DOHH2 (cell line): ENCODE data around the gene TACR1.
"Not testable (repeated sequence)": the region's sequence is repeated elsewhere in the genome, so short reads cannot be mapped to it uniquely, and the experiment has no call there.

Experiments used
- H3F3A ChIP-seq: fragments of 200-600 bp; sonication (generic), shearing (Covaris generic); 2 replicates; pipeline ENCODE4 v1.6.0; 2016; ENCODE audit warnings: antibody characterized with exemption, mild to moderate bottlenecking; ENCODE audit not compliant: control insufficient read depth, insufficient read depth
- H3K27ac ChIP-seq: fragments of 200-600 bp; sonication (generic); 2 replicates; pipeline ENCODE4 v1.5.1; 2014; ENCODE audit warnings: low read depth, mild to moderate bottlenecking, low read length, moderate library complexity
- H3K27me3 ChIP-seq: fragments of 200-600 bp; sonication (generic); 2 replicates; pipeline ENCODE4 v1.6.1; 2014; ENCODE audit warnings: mild to moderate bottlenecking, low read length, mixed read lengths; ENCODE audit not compliant: control insufficient read depth
- H3K36me3 ChIP-seq: fragments of 200-600 bp; sonication (generic); 2 replicates; pipeline ENCODE4 v1.6.1; 2014; ENCODE audit warnings: mild to moderate bottlenecking, low read length, moderate library complexity, mixed read lengths; ENCODE audit not compliant: control insufficient read depth
- H3K4me1 ChIP-seq: fragments of 200-600 bp; sonication (generic); 2 replicates; pipeline ENCODE4 v1.6.1; 2014; ENCODE audit warnings: mild to moderate bottlenecking, low read length, mixed read lengths; ENCODE audit not compliant: control insufficient read depth
- H3K4me2 ChIP-seq: fragments of 200-600 bp; sonication (generic); 2 replicates; pipeline ENCODE4 v1.6.0; 2014; ENCODE audit warnings: mild to moderate bottlenecking, low read length, moderate library complexity
- H3K4me3 ChIP-seq: fragments of 200-600 bp; sonication (generic); 2 replicates; pipeline ENCODE4 v1.5.1; 2014; ENCODE audit warnings: mild to moderate bottlenecking, low read length, mixed read lengths
- H3K79me2 ChIP-seq: fragments of 200-600 bp; sonication (generic); 2 replicates; pipeline ENCODE4 v1.6.1; 2014; ENCODE audit warnings: mild to moderate bottlenecking, low read length, mixed read lengths; ENCODE audit not compliant: control insufficient read depth
- H3K9me2 ChIP-seq: fragments of 200-600 bp; sonication (generic); replicated peaks from 2 replicates; pipeline ENCODE4 v1.6.1; 2014; ENCODE audit warnings: mild to moderate bottlenecking, low read length, mixed read lengths; ENCODE audit not compliant: control insufficient read depth
- H3K9me3 ChIP-seq: fragments of 200-600 bp; sonication (generic); 2 replicates; pipeline ENCODE4 v1.6.1; 2014; ENCODE audit warnings: antibody characterized with exemption, low read length, mixed read lengths; ENCODE audit not compliant: control insufficient read depth, insufficient read depth
- H4K20me1 ChIP-seq: fragments of 200-600 bp; sonication (generic); 2 replicates; pipeline ENCODE4 v1.6.0; 2014; ENCODE audit warnings: low read depth, mild to moderate bottlenecking, antibody characterized with exemption, low read length, moderate library complexity; ENCODE audit not compliant: control insufficient read depth, insufficient read depth
- EZH2phosphoT487 ChIP-seq: fragments of 200-600 bp; sonication (generic); IDR thresholded peaks from 2 replicates; pipeline ENCODE4 v1.6.1; 2017; ENCODE audit warnings: borderline replicate concordance, mild to moderate bottlenecking, antibody characterized with exemption, low read length, moderate library complexity, mixed read lengths
- TF ChIP-seq, protein P1 (sequence below): fragments of 200-600 bp; sonication (generic); IDR thresholded peaks from one replicate; pipeline ENCODE4 v1.5.1; 2014; ENCODE audit warnings: antibody characterized with exemption, mild to moderate bottlenecking, low read depth, low read length; ENCODE audit not compliant: poor library complexity, severe bottlenecking

TACR1 gene, protein sequence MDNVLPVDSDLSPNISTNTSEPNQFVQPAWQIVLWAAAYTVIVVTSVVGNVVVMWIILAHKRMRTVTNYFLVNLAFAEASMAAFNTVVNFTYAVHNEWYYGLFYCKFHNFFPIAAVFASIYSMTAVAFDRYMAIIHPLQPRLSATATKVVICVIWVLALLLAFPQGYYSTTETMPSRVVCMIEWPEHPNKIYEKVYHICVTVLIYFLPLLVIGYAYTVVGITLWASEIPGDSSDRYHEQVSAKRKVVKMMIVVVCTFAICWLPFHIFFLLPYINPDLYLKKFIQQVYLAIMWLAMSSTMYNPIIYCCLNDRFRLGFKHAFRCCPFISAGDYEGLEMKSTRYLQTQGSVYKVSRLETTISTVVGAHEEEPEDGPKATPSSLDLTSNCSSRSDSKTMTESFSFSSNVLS

DNA sequence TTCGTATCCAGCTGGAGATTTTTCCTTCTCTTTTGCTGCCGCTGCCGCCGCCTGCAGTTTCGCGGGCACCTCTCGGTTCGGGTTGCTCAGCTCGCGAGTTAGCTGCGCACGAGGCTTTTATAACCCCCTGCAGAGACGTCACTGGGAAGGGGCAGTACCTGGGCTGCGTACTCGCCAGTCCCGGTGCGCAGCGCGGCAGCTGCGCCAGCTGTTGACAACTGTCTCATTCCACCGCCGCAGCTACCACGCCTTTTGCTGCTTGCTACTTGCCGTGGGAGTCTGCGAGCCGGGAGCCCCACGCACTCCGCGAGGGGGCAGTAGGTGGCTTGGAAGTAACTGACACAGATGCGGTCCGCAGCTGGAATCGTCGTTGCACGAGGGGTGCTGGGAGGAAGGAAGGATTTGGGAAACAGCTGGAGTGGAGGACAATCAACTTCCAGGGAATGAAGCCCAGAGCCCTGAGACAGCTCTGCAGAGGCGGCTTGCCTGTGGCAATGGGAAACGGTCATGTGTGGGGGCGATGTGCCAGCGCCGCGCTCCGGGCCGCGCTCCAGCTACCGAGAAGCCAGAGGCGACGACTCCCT is at the start of gene TACR1:
Gene TACR1, minus strand, starts transcription at position 93 of the 584 bp plus-strand sequence. CDS start 586 bp downstream, outside the sequence.
- H3K9me2 ChIP-seq = no peaks in the 10 kb centered on the region
- no peak within 1 kb of the TSS for H3K27ac ChIP-seq
- H3K4me1 ChIP-seq = no peaks in the 10 kb centered on the region
- H3K4me2 ChIP-seq = no peak within 1 kb of the TSS
- no peaks in the 10 kb centered on the region for H3K36me3 ChIP-seq
- no peaks in the 10 kb centered on the region for H4K20me1 ChIP-seq
- no peak within 1 kb of the TSS for H3K4me3 ChIP-seq
- H3K79me2 ChIP-seq = no peaks in the 10 kb centered on the region
- no peaks in the 10 kb centered on the region for H3F3A ChIP-seq
- no peaks in the 10 kb centered on the region for H3K27me3 ChIP-seq
- TF ChIP-seq, protein P1, sequence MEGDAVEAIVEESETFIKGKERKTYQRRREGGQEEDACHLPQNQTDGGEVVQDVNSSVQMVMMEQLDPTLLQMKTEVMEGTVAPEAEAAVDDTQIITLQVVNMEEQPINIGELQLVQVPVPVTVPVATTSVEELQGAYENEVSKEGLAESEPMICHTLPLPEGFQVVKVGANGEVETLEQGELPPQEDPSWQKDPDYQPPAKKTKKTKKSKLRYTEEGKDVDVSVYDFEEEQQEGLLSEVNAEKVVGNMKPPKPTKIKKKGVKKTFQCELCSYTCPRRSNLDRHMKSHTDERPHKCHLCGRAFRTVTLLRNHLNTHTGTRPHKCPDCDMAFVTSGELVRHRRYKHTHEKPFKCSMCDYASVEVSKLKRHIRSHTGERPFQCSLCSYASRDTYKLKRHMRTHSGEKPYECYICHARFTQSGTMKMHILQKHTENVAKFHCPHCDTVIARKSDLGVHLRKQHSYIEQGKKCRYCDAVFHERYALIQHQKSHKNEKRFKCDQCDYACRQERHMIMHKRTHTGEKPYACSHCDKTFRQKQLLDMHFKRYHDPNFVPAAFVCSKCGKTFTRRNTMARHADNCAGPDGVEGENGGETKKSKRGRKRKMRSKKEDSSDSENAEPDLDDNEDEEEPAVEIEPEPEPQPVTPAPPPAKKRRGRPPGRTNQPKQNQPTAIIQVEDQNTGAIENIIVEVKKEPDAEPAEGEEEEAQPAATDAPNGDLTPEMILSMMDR = no peak
- TF ChIP-seq EZH2phosphoT487 = no peak
- H3K9me3 ChIP-seq = no peaks in the 10 kb centered on the region

DNA sequence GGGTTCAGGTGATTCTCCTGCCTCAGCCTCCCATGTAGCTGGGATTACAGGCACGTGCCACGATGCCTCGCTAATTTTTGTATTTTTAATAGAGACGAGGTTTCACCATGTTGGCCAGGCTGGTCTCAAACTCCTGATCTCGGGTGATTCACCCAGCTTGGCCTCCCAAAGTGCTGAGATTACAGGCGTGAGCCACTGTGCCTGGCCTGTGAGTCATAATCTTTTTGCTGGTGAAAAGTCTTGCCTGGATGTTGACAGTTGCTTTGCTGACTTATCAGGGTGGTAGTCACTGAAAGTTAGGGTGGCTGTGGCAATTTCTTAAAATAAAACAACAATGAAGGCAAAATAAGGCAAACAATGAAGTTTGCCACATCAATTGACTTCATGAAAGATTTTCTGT is 49.3 kb upstream of the TACR1 start:
- not testable (repeated sequence) for H3K79me2 ChIP-seq, H3K9me3 ChIP-seq, H3K4me3 ChIP-seq, H4K20me1 ChIP-seq, H3K36me3 ChIP-seq, H3K27me3 ChIP-seq, H3K9me2 ChIP-seq, H3K27ac ChIP-seq, H3K4me1 ChIP-seq, H3F3A ChIP-seq, H3K4me2 ChIP-seq

DNA sequence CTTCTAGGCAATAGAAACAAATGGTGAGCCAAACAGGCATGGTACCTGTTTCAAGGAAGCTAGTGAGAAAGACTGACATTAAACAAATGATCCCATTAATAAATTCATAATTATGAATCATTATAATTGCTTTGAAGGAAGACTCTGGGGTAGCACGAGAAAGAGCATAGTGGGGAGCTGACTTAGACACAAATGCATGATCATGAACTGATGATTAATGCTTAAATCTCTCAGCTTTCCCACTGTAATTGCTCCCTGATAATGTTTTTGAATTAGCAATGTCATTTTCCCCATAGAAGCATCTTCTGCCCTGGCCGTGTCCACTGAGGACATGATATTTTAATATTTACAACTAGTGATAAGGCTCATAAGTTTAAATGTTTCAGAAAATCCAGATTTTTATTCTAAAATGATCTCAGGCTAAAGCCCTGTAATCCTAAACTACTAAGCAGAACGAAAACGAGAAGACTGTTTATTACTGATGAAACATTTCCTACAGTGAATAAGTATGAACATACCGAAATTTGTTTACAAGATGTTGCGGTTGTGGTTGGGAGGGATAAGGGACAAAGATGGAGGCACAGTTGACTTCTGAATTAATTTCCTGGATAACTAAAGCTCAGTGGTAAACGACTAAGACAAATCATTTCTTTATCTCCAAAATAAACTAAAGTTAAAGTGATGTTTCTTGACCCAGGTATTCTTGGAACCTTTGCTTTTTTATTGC is 47.3 kb upstream of the TACR1 start:
- Histone ChIP-seq H3K4me2 (no peak overlapping the region), H3K27me3 (no peaks in the 10 kb centered on the region), H3K4me3 (no peak overlapping the region), H3F3A (no peaks in the 10 kb centered on the region), H3K9me2 (no peaks in the 10 kb centered on the region), H3K36me3 (no peaks in the 10 kb centered on the region), H3K27ac (no peak overlapping the region), H4K20me1 (no peaks in the 10 kb centered on the region), H3K4me1 (no peaks in the 10 kb centered on the region), H3K79me2 (no peaks in the 10 kb centered on the region), H3K9me3 (no peaks in the 10 kb centered on the region)
- TF ChIP-seq, protein P1 = no peak
- TF ChIP-seq EZH2phosphoT487 = no peak

DNA sequence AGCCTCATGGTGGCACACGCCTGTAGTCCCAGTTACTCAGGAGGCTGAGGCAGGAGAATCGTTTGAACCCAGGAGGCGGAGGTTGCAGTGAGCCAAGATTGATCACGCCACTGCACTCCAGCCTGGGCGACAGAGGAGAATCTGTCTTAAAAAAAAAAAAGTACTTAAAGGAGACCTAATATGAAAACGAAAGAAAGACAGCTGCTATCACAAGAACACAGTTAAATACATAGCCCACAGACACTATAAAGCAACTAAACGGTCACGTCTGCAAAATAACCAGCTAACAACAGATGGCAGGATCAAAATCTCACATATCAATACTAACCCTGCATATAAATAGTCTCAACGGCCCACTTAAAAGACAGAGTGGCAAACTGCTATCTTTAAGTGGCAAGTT is 43.9 kb upstream of the TACR1 start:
- no peak overlapping the region for H3K27ac ChIP-seq
- H3F3A ChIP-seq = no peaks in the 10 kb centered on the region
- no peaks in the 10 kb centered on the region for H4K20me1 ChIP-seq
- H3K4me3 ChIP-seq = no peak overlapping the region
- H3K27me3 ChIP-seq = no peaks in the 10 kb centered on the region
- no peaks in the 10 kb centered on the region for H3K9me3 ChIP-seq
- TF ChIP-seq, protein P1 = no peak
- no peak for TF ChIP-seq EZH2phosphoT487
- no peaks in the 10 kb centered on the region for H3K79me2 ChIP-seq
- H3K36me3 ChIP-seq = no peaks in the 10 kb centered on the region
- no peaks in the 10 kb centered on the region for H3K9me2 ChIP-seq
- H3K4me1 ChIP-seq = no peaks in the 10 kb centered on the region
- no peak overlapping the region for H3K4me2 ChIP-seq
